DMS79 (cell line): ENCODE results near the gene STPG4.
"Not testable (repeated sequence)": the region's sequence is repeated elsewhere in the genome, so short reads cannot be mapped to it uniquely, and the experiment has no call there.

Source experiments
- DNase-seq: peaks from one replicate; lab custom pipeline; 2025; lab: John Stamatoyannopoulos, UW

Gene STPG4

GRCh38 chr2:47155091-47155876 lies at the start of gene STPG4:
Gene STPG4, minus strand, starts transcription at chr2:47155308. Its CDS starts 57 bp downstream, at chr2:47155251.
- DNase-seq: no peak

GRCh38 chr2:47204691-47205090 lies 49.6 kb upstream of the STPG4 start:
- no peak for DNase-seq

DNA sequence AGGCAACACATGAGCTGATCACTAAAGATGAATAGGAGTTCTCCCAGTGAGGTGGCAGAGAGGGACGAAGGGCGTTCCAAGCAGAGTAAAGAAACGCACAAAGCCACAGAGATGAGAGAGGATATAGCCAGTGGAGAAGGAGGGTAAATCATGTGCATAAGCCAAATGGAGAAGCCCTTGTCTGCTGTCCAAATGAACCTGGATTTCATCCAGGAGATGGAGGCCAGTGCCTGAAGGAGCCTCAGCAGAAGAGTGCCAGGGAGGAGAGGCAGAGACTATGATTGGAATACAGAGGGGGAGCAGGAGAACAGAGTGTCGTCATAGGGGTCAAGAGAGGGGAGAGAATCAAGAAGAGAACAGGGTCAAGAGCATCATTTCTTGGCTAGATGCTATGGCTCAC lies 48.9 kb upstream of the STPG4 start:
- DNase-seq: no peak

- no peak for DNase-seq
Observed at GRCh38 chr2:47201224-47201623, 46.1 kb upstream of the STPG4 start.

DNA sequence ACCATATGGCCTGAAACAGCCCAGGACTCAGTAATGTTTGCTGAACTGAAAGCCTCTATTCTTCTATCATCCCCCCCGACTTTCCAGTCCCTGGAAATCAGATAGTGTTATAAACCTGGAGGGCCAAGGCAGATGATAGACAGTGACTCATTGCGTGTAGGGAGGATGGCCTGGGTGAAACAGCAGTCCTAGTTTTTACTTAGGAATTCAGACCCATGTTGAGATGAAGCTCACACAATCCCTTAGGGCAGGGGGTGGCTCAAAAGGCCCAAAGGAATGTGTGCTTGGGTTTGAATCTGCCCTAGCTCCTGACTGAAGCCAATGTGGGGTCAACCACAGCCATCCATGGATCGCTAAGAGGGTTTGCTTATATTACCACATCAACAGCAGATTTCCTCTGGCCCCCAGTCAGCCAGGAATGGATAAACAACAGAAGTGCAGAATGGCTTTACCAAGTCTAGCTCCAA lies 43.9 kb upstream of the STPG4 start:
- no peak for DNase-seq

- DNase-seq: no peak
Observed at GRCh38 chr2:47196499-47196898, 41.4 kb upstream of the STPG4 start.

DNA sequence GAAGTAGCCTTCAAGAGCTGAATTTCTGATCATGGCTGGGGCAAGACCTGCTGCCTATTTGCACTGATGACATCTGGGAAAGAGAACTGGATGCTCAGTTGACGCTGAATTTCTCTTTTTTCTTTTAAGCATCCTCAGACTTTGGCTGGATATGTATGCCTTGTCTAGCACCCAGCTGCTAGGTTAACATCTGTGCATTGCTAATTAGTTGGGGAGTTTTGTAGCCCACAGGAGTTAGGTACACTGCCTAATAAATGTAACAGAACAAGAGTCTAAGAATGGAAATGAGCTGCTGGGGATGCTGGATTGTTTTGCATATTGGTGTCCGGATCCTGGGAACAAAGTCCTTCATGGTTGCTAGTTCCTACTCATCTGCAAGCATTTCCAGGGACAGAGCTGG lies 40.9 kb upstream of the STPG4 start:
- no peak for DNase-seq

GRCh38 chr2:47195148-47195547 lies 40.0 kb upstream of the STPG4 start:
- DNase-seq: no peak

DNA sequence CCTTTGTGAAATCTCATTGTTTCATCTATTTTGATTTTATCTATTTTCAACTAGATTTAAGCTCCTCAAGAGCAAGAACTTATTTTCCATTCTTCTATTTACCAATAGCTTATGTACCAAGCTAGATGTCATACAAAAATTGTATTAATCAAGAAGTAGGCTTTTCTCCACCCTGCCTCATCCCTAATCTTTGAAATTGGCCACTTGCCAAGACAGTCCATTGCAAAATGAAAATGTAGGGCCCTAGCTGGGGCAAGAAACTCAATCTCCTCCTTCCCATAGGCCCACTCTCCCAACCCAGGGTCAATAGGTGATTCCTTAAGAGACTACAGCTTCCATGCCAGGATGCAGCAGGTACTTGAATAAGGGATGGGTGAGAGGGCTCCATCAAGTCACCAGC lies 39.3 kb upstream of the STPG4 start:
- no peak for DNase-seq

- peak; percentile 48 for DNase-seq
Observed at GRCh38 chr2:47193607-47194006, 38.5 kb upstream of the STPG4 start.

DNA sequence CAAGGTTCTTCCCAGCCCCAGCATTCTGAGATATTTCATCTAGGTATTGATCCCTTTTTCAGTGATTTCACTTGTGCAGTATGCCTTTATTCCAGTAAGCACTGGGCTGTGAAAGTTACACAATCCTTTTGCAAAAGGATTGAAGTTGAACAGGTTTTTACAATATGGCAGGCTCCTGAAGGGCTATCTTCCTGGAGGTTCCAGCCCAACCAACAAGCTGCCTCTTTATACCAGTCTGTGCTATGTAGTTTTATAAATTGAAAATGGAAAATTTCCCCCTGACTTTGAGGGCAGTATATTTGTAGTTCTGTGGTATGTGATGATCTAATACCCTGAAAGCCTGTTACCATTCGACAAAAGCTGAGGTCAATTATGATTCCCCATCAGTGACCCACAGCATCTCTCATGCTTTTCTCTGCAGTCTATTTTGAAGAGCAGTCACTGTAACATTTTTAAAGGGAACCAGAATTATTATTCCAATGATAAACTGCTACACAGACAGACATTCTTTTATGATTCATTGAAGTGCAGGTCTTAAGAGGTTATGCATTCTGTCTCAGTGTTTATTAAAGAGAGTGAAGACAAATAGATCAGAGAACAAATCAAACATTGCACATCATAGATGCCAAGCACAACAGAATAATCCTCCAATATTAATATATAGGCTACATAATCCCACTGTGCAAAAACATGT lies 35.2 kb upstream of the STPG4 start:
- no peak for DNase-seq

- DNase-seq: no peak
Observed at GRCh38 chr2:47189635-47190034, 34.5 kb upstream of the STPG4 start.

- DNase-seq: no peak
Observed at GRCh38 chr2:47187069-47187468, 32.0 kb upstream of the STPG4 start.

- DNase-seq: no peak
Observed at GRCh38 chr2:47186351-47186750, 31.2 kb upstream of the STPG4 start.

DNA sequence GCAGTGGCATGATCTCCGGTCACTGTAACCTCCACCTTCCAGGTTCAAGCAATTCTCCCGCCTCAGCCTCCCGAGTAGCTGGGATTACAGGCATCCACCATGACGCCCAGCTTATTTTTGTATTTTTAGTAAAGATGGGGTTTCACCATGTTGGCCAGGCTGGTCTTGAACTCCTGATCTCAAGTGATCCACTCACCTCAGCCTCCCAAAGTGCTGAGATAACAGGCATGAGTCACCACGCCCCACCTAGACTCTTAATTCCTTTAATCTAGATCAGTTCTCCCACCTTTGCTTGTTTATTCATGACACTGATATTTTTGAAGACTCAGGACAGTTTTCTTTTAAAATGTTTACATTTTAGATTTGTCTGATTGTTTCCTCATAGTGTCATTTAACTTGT lies 30.0 kb upstream of the STPG4 start:
- DNase-seq: not testable (repeated sequence)

DNA sequence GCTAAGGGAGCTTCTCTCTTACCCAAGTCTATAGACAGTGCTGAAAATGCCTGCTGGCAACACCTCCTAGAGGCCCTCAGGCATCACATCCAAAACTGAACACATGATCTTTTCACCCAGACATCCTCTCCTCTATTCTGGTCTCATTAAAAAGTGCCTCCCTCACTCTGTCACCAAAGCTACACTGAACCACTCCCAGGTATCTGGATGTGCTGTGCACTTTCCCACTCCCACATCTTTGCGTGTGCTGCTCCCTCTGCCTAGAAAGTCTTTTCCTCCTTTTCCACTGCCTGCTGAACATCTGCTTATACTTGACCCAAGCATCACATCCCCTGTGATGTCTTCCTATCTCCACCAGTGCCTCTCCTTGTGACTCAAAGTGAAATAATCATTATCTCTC lies 26.1 kb upstream of the STPG4 start:
- DNase-seq: no peak

DNA sequence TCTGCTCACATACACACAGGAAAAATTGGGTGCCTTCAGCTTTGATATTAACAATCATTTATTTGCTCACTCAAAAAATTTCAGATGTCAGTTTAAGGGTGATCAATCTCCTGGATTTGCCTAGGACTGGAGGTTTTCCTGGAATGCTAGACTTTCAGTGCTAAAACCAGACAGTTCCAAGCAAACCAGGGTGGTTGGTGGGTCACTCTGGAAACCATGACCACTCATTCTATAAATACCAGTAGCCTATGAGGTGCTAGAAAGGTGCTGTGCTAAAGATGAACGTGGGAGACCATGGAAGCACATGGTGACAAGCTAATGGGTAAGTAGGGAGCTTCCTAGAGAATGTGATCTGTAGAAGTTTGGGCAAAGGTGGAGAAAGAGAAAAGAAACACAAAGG lies 25.4 kb upstream of the STPG4 start:
- no peak for DNase-seq

DNA sequence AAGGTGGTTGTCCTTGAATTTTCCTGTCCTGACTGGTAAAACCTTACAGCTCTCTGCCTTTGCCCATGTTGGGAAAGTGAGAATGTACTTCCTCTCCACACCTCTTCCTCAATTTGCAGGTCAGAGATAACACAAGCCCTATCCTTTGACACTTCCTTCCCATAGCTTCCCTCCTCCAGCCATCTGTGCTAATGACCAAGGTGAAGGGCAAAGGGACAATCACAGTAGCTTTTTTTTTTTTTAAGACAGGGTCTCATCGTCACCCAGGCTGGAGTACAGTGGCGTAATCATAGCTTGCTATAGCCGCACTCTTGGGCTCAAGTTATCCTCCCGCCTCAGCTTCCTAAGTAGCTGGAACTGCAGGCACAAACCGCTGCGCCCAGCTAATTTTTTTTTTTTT lies 24.3 kb upstream of the STPG4 start:
- no peak for DNase-seq

GRCh38 chr2:47178341-47178740 lies 23.2 kb upstream of the STPG4 start:
- DNase-seq: no peak

DNA sequence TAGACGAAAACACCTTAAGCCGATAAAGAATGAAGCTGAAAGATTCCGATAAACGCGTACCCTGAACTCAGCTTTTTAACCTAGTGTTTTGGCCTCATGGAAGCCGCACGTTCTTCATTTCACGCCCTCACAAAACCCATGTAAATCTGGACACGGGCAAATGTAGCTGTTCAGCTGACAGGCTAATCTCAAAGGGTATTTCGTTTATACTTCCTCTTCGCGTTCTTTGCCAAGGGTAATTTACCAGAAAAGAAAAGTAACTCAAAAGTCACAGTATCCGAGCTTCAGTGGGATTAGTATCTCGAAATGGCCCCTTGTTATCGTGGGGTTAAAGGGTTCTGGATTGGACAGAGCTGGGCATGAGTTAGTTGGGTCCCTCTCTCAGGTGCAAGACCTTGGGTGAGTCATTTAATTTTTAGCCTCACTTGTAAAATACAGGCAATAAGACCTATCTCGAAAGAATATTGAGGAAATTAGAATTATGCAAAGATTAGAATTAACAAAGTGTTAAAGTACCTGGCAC lies 22.0 kb upstream of the STPG4 start:
- DNase-seq: no peak

- peak; percentile 80 for DNase-seq
Observed at GRCh38 chr2:47174733-47175361, 19.7 kb upstream of the STPG4 start.

GRCh38 chr2:47173986-47174732 lies 19.1 kb upstream of the STPG4 start:
- no peak for DNase-seq
